ENCODE results near the gene LSS. TPM values are rescaled to one million over a fixed set of nuclear protein-coding genes. Genes with fewer than 3 reads are reported as not detected.

Gene LSS
- total RNA-seq, 1 donor from 2014 or later: 103 TPM

GRCh38 chr21:46266946-46267345 is 38.4 kb upstream of the LSS start:
- no peak for DNase-seq (ENCODE audit: extremely low spot score in 2 of 2)
- Histone ChIP-seq H3K4me1 (no peaks in the 10 kb centered on the region), H3K9me3 (no peaks in the 10 kb centered on the region), H3K27ac (no peak overlapping the region), H3K36me3 (peaks cover 3 to 82% of the 10 kb centered on the region in 2 donors), H3K27me3 (no peaks in the 10 kb centered on the region), H3K4me3 (no peak overlapping the region)
- TF ChIP-seq POLR2A (IDR thresholded peaks at IDR 0.05) (no peak), POLR2AphosphoS5 (IDR thresholded peaks at IDR 0.05; ENCODE audit: insufficient read depth in 1 of 2, low read depth in 1 of 2) (no peak), CTCF (IDR thresholded peaks at IDR 0.05) (no peak)
- intact Hi-C loops (cut with DNase I): no loop called here

DNA sequence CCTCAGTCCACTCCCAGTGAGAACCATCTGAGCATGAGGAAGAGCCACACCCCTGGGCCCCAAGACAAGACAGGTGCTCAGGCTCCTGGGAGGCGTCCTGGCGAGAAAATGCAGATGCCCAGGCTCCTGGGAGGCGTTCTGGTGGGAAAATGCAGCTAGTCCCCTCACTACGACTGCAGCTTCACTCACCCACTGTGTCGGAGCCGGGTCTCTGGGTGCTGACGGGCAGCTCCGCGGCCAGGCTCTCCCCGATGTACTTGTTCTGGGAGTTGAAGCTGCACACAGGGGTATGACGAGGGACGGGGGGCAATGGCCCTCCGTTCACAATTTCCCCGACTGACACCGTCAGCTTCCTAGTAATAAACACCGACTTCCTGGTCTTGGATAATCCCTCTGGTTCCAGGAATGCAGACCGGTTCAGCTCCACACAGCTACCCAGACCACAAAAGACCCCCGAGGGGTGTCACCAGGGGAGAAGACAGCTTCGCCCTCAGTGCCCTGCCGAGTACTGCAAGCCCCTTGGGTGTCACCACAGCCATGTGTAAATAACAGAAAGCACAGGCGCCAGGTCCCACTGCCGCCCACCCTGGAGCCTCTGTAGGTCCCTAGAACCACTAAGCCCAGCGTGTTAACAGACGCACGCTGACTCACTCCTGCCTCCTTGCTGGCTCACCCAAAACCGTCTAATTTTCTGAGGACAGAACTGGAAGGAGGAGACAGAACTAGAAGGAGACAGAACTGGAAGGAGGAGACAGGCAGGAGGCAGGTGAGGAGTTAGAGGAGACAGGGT is 37.4 kb upstream of the LSS start:
- DNase-seq (ENCODE audit: extremely low spot score in 2 of 2): no peak
- no peaks in the 10 kb centered on the region for H3K4me1 ChIP-seq
- no peak overlapping the region for H3K27ac ChIP-seq
- no peaks in the 10 kb centered on the region for H3K9me3 ChIP-seq
- intact Hi-C loops (cut with DNase I): no loop called here
- peaks cover 3 to 82% of the 10 kb centered on the region in 2 donors for H3K36me3 ChIP-seq
- no peak for TF ChIP-seq POLR2A (IDR thresholded peaks at IDR 0.05)
- TF ChIP-seq CTCF (IDR thresholded peaks at IDR 0.05): no peak
- TF ChIP-seq POLR2AphosphoS5 (IDR thresholded peaks at IDR 0.05; ENCODE audit: insufficient read depth in 1 of 2, low read depth in 1 of 2): no peak
- no peak overlapping the region for H3K4me3 ChIP-seq
- H3K27me3 ChIP-seq: no peaks in the 10 kb centered on the region

DNA sequence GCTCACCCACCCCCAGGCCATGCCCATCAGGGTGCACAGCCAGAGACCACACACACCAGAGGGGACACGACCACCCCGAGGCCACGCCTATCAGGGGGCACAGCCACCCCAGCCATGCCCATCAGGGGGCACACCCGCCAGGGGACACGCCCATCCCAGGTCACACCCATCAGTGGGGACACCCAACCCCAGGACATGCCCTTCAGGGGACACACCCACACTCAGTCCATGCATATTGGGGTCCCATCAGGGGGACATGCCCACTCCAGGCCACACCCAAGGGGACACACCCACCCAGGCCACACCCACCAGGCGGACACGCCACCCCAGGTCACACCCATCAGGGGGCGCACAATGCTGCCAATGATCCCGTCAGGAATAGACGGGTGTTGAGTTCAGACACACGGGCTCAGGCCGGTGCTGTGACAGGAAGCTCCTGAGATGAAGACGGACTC is 36.1 kb upstream of the LSS start:
- Histone ChIP-seq H3K36me3 (peaks cover 3 to 83% of the 10 kb centered on the region in 2 donors), H3K4me1 (no peaks in the 10 kb centered on the region), H3K4me3 (no peak overlapping the region), H3K27ac (no peak overlapping the region), H3K27me3 (no peaks in the 10 kb centered on the region), H3K9me3 (no peaks in the 10 kb centered on the region)
- no peak for DNase-seq (ENCODE audit: extremely low spot score in 2 of 2)
- intact Hi-C loops (cut with DNase I): no loop called here
- TF ChIP-seq POLR2A (IDR thresholded peaks at IDR 0.05): no peak
- TF ChIP-seq POLR2AphosphoS5 (IDR thresholded peaks at IDR 0.05; ENCODE audit: insufficient read depth in 1 of 2, low read depth in 1 of 2): no peak
- no peak for TF ChIP-seq CTCF (IDR thresholded peaks at IDR 0.05)

DNA sequence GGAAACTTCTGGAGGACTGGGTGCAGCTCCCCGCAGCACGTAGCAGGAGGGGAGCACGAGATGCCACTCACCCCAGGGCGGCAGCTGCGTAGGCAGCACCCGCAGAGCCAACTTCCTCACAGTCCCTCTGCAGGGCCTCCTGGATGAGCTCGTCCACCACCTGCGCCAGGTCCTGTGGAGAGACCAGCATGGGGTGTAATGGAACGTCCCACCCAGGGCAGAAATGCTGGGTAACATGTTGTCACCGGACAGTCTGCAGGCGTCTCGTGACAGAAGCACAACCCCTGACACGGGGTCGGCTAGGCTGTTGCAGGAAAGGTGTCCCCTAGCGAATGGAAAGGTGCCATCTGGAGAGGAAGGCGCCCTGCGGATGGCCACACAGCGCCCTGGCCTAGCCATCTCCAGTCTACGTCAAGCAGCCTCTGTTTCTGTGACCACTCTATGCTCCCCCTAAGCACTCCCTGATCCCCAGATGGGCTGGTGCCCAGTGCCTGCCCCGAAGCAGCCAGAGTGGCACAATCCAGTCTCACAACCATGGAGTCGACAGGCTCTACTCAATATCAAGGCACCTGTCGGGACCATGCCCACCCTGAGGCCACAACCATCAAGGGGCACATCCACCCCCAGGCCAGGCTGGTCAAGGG is 35.6 kb upstream of the LSS start:
- H3K4me3 ChIP-seq: no peak overlapping the region
- H3K4me1 ChIP-seq: no peaks in the 10 kb centered on the region
- H3K27ac ChIP-seq: no peak overlapping the region
- no peaks in the 10 kb centered on the region for H3K9me3 ChIP-seq
- DNase-seq (ENCODE audit: extremely low spot score in 2 of 2): no peak
- intact Hi-C loops (cut with DNase I): no loop called here
- H3K27me3 ChIP-seq: no peaks in the 10 kb centered on the region
- peaks cover 3 to 83% of the 10 kb centered on the region in 2 donors for H3K36me3 ChIP-seq
- TF ChIP-seq POLR2A (IDR thresholded peaks at IDR 0.05): no peak
- TF ChIP-seq POLR2AphosphoS5 (IDR thresholded peaks at IDR 0.05; ENCODE audit: insufficient read depth in 1 of 2, low read depth in 1 of 2): no peak
- no peak for TF ChIP-seq CTCF (IDR thresholded peaks at IDR 0.05)

Data from vagina (tissue), 2 donors.